ENCODE results near the gene PTTG1.
"Not testable (repeated sequence)": the region's sequence is repeated elsewhere in the genome, so short reads cannot be mapped to it uniquely, and the experiment has no call there.

DNA sequence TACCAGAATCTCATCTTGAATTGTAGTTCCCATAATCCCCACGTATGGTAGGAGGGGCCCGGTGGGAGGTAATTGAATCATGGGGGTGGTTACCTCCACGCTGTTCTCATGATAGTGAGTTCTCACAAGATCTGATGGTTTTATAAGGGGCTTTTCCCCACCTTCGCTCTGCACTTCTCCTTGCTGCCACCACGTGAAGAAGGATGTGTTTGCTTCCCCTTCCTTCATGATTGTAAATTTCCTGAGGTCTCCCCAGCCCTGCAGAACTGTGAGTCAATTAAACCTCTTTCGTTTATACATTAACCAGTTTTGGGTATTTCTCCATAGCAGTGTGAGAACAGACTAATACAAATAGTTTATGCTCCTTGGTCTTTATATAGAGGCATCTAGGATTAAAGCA is 15.0 kb downstream of the PTTG1 start:
- TF ChIP-seq, protein P1, sequence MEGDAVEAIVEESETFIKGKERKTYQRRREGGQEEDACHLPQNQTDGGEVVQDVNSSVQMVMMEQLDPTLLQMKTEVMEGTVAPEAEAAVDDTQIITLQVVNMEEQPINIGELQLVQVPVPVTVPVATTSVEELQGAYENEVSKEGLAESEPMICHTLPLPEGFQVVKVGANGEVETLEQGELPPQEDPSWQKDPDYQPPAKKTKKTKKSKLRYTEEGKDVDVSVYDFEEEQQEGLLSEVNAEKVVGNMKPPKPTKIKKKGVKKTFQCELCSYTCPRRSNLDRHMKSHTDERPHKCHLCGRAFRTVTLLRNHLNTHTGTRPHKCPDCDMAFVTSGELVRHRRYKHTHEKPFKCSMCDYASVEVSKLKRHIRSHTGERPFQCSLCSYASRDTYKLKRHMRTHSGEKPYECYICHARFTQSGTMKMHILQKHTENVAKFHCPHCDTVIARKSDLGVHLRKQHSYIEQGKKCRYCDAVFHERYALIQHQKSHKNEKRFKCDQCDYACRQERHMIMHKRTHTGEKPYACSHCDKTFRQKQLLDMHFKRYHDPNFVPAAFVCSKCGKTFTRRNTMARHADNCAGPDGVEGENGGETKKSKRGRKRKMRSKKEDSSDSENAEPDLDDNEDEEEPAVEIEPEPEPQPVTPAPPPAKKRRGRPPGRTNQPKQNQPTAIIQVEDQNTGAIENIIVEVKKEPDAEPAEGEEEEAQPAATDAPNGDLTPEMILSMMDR (IDR thresholded peaks at IDR 0.05; ENCODE audit: low read depth, low read length), result not testable (repeated sequence)
- not testable (repeated sequence) for TF ChIP-seq POLR2A (IDR thresholded peaks at IDR 0.05; ENCODE audit: extremely low read depth, insufficient read length)
- TF ChIP-seq, protein P2, sequence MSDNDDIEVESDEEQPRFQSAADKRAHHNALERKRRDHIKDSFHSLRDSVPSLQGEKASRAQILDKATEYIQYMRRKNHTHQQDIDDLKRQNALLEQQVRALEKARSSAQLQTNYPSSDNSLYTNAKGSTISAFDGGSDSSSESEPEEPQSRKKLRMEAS (IDR thresholded peaks at IDR 0.05; ENCODE audit: low read depth, low read length), result not testable (repeated sequence)

Data from NB4 (cell line).